HG02970 (cell line): ENCODE data around the gene FDXR.

ENCODE experiments used
- ATAC-seq: cut with Tn5 transposase; IDR thresholded peaks from one replicate; pipeline ENCODE4 v1.9.1; 2021; ENCODE audit warnings: mild to moderate bottlenecking, moderate library complexity, moderate number of reproducible peaks; ENCODE audit not compliant: unreplicated experiment, low FRiP score

The FDXR gene

GRCh38 chr17:74860229-74860871 lies 12.4 kb downstream of the FDXR start:
- ATAC-seq = no peak

DNA sequence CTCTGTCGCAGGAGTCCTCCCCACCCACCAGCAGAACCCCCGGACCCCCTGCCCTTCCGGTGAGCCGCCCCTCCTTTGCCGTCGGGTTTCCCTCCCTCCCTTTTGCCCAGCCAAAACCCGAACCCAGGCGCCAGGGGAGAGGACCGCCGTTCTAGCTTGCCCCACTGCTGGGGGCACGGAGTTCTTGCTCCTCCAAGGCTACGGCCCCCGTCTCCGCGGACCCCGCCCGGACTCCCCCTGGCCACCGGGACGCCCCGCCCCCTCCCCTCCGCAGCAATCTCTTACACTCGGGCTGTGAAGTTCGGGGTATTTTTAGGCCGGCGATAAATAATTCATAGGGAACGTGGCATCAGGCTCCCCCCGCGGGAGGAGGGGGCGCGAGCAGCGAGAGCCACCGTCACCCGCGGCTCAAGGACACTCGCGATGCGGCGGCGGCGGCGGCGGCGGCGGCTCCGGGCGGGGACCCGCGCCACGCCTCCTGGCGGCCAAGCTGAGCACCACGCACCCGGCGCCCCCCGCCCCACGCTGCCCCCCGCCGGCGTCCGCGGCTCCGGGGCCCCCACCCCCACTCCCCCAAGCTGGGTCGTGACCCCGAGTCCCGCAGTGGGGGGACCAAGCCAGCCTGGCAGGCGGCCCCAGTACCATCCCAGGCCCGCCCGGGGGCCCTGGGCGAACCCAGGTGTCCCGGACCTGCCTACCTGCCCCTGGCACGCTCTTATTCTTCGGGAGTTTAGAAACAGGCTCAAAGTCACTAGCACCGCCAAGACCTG lies 13.2 kb downstream of the FDXR start, which contains the start of gene GRIN2C:
Gene GRIN2C (minus strand): TSS at position 427 of the 770 bp plus-strand sequence. CDS start 4,793 bp downstream, outside the sequence.
- no peak for ATAC-seq

DNA sequence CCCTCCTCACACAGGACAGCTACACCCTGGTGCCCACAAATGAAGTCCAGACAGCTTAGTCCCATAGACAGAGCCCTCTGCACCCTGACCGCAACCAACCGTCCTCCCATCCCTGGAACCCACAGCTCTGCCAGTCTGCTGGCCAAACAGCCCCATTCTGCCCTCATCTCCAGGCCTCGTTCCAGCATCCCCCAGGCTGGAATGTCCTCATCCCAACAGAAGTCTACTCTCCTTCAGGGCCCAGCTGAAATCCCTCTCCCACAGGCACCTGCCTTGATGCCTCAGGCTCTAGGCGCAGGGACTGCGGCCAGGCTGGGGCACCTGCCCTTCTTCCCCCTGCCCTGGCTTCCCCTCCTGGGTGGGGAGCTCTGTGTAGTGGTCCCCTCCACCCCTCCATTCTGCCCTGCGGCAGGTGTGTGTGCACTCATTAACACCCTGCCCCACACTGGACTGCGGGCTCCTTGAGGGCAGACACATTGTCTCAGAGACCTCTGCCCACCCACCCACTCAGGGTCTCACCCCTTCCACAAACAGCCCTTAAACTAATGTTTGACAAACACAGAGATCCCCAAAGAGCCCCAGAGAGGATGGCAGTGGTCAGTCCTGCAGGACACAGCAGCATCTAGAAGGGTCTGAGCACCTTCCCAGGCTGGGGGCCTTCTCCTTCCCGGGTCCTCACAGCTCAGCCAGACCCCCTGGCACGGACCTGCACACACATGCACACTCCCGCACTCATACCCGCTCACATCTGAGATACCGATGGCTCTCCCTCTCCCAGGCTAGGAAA lies 13.9 kb downstream of the FDXR start:
- no peak for ATAC-seq

DNA sequence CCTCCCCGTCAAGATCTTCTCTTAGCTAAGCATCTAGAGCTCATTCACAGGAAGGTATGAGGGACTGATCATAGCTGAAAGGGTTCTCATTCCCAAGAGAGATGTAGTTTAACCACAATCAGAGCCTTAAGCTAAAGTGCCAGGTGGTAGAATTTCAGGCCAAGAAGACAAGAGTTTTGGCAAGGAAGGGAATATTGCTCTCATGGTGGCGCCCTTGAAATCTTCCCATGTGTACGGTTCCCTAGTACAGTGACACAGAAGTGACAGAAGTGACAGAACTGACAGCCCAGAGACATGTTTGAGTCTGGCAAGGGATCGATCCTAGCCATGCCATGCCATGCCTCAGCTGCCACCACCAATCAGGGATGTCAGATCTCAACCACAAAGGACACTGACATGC lies 15.6 kb downstream of the FDXR start:
- ATAC-seq = no peak

- no peak for ATAC-seq
These were observed 16.7 kb downstream of the FDXR start for GRCh38 chr17:74856112-74856511.

- no peak for ATAC-seq
These were observed 17.5 kb downstream of the FDXR start for GRCh38 chr17:74855323-74855722.

GRCh38 chr17:74854792-74855191 lies 18.0 kb downstream of the FDXR start:
- no peak for ATAC-seq

GRCh38 chr17:74853669-74854068 lies 19.1 kb downstream of the FDXR start:
- ATAC-seq = no peak

GRCh38 chr17:74853048-74853397 lies 19.8 kb downstream of the FDXR start:
- no peak for ATAC-seq

DNA sequence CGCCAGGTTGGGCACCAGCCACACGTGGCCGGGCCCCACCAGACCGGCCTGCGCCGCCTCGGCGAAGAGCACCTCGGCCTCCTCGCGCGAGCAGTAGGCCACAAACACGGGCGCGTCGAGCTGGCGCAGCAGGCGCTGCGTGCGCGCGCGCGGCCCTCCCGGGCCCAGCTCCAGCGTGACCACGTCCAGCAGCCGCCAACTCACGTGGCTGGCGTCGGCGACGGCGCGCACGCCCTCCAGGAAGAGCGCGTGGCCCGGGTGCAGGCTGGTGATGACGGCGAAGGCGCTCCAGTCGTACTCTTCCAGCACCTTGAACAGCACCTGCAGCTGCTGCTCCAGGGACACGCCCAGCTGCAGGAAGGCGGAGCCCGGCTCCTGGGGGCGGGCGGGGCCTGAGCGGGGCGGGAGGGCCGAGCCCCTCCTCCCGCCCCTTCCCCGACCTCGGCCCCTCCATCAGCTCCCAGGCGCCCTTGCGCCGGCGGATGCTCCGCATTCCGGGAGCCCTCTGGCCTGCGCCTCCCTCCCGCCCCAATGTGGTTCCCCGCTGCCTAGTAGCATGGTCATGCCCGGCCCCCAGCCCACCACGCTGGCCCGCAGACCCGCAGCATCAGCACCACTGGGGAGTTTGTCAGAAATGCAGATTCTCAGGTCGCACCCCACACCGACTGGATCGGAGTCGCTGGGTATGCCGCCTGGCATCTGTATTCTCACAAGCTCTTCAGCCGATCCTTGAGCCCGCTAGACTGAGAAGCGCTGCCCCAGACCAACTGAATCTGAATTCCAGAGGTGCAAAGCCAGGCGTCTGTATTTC lies 20.4 kb downstream of the FDXR start:
- no peak for ATAC-seq

- no peak for ATAC-seq
These were observed 21.1 kb downstream of the FDXR start for GRCh38 chr17:74851612-74852236.

- ATAC-seq = no peak
These were observed 21.9 kb downstream of the FDXR start for GRCh38 chr17:74850914-74851313.

DNA sequence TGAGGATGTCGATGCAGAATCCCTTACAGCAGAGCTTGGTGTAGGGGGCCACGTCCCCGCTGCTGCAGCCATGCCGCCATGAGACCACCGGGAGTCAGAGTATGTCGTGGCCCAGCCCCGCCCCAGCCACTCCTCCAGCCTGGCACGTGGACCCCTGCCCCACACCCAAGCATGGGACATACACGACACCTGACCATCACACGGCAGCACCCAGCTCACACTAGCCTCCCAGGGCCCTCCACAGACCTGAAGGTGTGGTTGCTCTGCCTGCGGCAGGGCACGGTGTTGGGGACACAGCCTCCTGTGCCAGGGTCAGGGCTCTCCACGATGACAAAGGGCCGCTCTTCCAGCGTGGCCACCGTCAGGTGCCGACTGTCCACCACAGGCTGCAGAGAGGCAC lies 22.5 kb downstream of the FDXR start:
- ATAC-seq = no peak

GRCh38 chr17:74848656-74849399 lies 24.0 kb downstream of the FDXR start:
- ATAC-seq = no peak

GRCh38 chr17:74846621-74847020 lies 26.2 kb downstream of the FDXR start:
- ATAC-seq = no peak

DNA sequence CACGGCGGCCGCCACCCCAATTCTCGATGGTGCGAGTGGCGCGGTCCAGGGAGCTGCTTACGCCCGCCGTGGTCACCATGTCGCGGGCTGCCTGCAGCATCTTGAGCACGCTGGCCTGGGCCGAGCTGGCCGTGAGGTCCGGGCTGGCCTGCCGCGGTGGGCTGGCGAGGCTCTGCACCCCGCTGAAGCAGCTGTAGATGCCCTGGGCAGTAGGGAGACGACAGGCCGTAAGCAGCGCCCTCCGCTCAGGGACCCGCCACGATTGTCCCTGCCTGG lies 29.5 kb downstream of the FDXR start:
- no peak for ATAC-seq

- ATAC-seq = no peak
These were observed 30.0 kb downstream of the FDXR start for GRCh38 chr17:74842599-74843351.

DNA sequence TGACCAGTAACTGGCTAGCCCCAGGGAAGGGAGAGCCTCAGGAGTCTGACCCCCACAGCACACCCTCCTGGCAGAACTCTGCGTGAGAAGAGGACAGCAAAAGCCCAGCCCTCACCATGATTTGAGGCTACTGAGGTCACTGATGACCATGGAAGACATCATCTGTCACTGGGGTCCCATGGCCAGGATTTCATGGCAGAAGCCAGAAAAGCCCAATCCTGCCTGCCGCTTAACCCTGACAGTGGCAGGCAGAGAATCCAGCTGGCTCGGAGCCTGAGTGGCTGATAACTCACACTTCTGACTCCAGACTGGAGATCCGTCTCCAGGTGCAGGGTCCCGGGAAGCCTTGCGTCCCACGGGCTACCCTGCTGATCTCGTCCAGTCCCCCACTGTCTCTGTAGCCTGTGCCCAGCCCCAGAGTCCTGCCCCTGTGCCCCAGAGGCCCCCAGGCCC lies 30.6 kb downstream of the FDXR start:
- ATAC-seq = no peak
